Liver (tissue), 9 donors: Measurements from ENCODE around the gene DENR. TPM values are rescaled to one million over a fixed set of nuclear protein-coding genes. Genes with fewer than 3 reads are reported as not detected.

Source experiments
- DNase-seq: peaks from one replicate; pipeline ENCODE4 v3.0.0-alpha.2; 2017; ENCODE audit warnings: low spot score
- H3K27ac ChIP-seq, 2 donors: one replicate each; pipeline ENCODE4 v1.7.0; 2013; ENCODE audit warnings: inconsistent platforms in 2 of 2, low read length in 2 of 2, control low read depth in 1 of 2, low read depth in 1 of 2, mild to moderate bottlenecking in 1 of 2
- H3K27me3 ChIP-seq, 4 donors: one replicate each; pipeline versions ENCODE4 v1.6.1 to v1.7.0; 2013; ENCODE audit warnings: low read length in 3 of 4, inconsistent platforms in 1 of 4, mild to moderate bottlenecking in 1 of 4, moderate library complexity in 1 of 4; ENCODE audit not compliant: control insufficient read depth in 4 of 4, insufficient read depth in 4 of 4
- H3K36me3 ChIP-seq, 4 donors: one replicate each; pipeline versions ENCODE4 v1.6.1 to v1.7.0; 2013; ENCODE audit warnings: low read length in 3 of 4, mild to moderate bottlenecking in 3 of 4, low read depth in 1 of 4, moderate library complexity in 1 of 4; ENCODE audit not compliant: control insufficient read depth in 4 of 4, insufficient read depth in 3 of 4
- H3K4me1 ChIP-seq, 4 donors: one replicate each; pipeline versions ENCODE4 v1.6.1 to v1.7.0; 2013; ENCODE audit warnings: low read length in 3 of 4, mild to moderate bottlenecking in 3 of 4, moderate library complexity in 1 of 4; ENCODE audit not compliant: control insufficient read depth in 4 of 4, insufficient read depth in 4 of 4
- H3K4me3 ChIP-seq, 3 donors: one replicate each; pipeline versions ENCODE4 v1.6.1 to v1.7.0; 2013; ENCODE audit warnings: low read length in 3 of 3, control low read depth in 1 of 3, low read depth in 1 of 3, mild to moderate bottlenecking in 1 of 3
- H3K9ac ChIP-seq, 2 donors: one replicate each; pipeline ENCODE4 v1.7.0; 2013; ENCODE audit warnings: low read length in 2 of 2, mild to moderate bottlenecking in 2 of 2, moderate library complexity in 2 of 2, control low read depth in 1 of 2, low read depth in 1 of 2
- H3K9me3 ChIP-seq, 4 donors: one replicate each; pipeline versions ENCODE4 v1.6.1 to v1.7.0; 2013; ENCODE audit warnings: low read length in 3 of 4; ENCODE audit not compliant: control insufficient read depth in 4 of 4
- CTCF ChIP-seq: fragments of 150-350 bp; IDR thresholded peaks from 2 replicates; pipeline ENCODE4 v1.5.1; 2017; ENCODE audit warnings: improper control_type of control experiment, low read depth, low read length; ENCODE audit not compliant: missing input control
- FOXA1 ChIP-seq: IDR thresholded peaks from 2 replicates; pipeline ENCODE4 v1.6.1; 2016; ENCODE audit warnings: antibody characterized with exemption
- FOXA2 ChIP-seq: IDR thresholded peaks from 2 replicates; pipeline ENCODE4 v1.6.1; 2016; ENCODE audit warnings: antibody characterized with exemption
- HNF4A ChIP-seq, 2 donors: conservative IDR thresholded peaks; 2 replicates each; pipeline ENCODE4 v1.6.1; 2016; ENCODE audit warnings: antibody characterized with exemption in 2 of 2, mild to moderate bottlenecking in 2 of 2
- HNF4G ChIP-seq: IDR thresholded peaks from 2 replicates; pipeline ENCODE4 v1.6.1; 2016; ENCODE audit warnings: antibody characterized with exemption
- MAX ChIP-seq: IDR thresholded peaks from 2 replicates; pipeline ENCODE4 v1.6.1; 2016; ENCODE audit warnings: antibody characterized with exemption
- NR2F2 ChIP-seq: IDR thresholded peaks from 2 replicates; pipeline ENCODE4 v1.6.1; 2016; ENCODE audit warnings: antibody characterized with exemption
- RAD21 ChIP-seq, 2 donors: IDR thresholded peaks; 2 replicates each; pipeline ENCODE4 v1.6.1; 2016; ENCODE audit warnings: antibody characterized with exemption in 2 of 2, mild to moderate bottlenecking in 2 of 2
- REST ChIP-seq: IDR thresholded peaks from 2 replicates; pipeline ENCODE4 v1.6.1; 2016; ENCODE audit warnings: antibody characterized with exemption, mild to moderate bottlenecking
- RXRA ChIP-seq, 2 donors: IDR thresholded peaks; 2 replicates each; pipeline ENCODE4 v1.6.1; 2017 to 2018; ENCODE audit warnings: antibody characterized with exemption in 2 of 2, mild to moderate bottlenecking in 1 of 2
- SP1 ChIP-seq: IDR thresholded peaks from 2 replicates; pipeline ENCODE4 v1.6.1; 2018; ENCODE audit warnings: antibody characterized with exemption, mild to moderate bottlenecking
- TAF1 ChIP-seq: conservative IDR thresholded peaks from 2 replicates; pipeline ENCODE4 v1.6.1; 2016; ENCODE audit warnings: antibody characterized with exemption, mild to moderate bottlenecking
- YY1 ChIP-seq: IDR thresholded peaks from 2 replicates; pipeline ENCODE4 v1.6.1; 2016; ENCODE audit warnings: antibody characterized with exemption, mild to moderate bottlenecking
- ZBTB33 ChIP-seq: IDR thresholded peaks from 2 replicates; pipeline ENCODE4 v1.6.1; 2016; ENCODE audit warnings: antibody characterized with exemption
- WGBS: extraction: QIAGEN DNeasy Blood & Tissue Kit; methylation state at CpG from one replicate; pipeline ENCODE4 v1.1.7; 2013; 5-methylcytosine and 5-hydroxymethylcytosine counted together
- polyA plus RNA-seq, 2 donors: library from polyadenylated mRNA; stranded (reverse) in 1 of 2; unstranded in 1 of 2; fragments of 200-250 nt in 1 of 2; fragments of >200 nt in 1 of 2; fragmentation: Nextera tagmentation in 1 of 2; extraction: Ambion mirVana in 1 of 2; gene quantifications; one replicate each; pipeline versions ENCODE4 v1.2.1 to v1.2.3, GENCODE V29; 2013 to 2015
- total RNA-seq, 2 donors: library from RNA; depleted of rRNA; stranded (reverse); fragments of >200 nt; gene quantifications; one replicate each; pipeline ENCODE4 v1.2.3, GENCODE V29; 2014
- donor health status: healthy.
- donor health status: healthy.
- donor health status: healthy.
- donor health status: healthy.
- donor health status: healthy.

The DENR gene
- total and polyA plus RNA-seq, 4 donors = 10.9 to 17.7 (median 15.8) TPM

- no peak for DNase-seq
- 68% methylated on average over 5 of the region's 5 CpGs for WGBS
- H3K27ac ChIP-seq = no peak overlapping the region
- no peak for TF ChIP-seq FOXA2
- no peak for TF ChIP-seq MAX
- no peak for TF ChIP-seq HNF4G
- TF ChIP-seq CTCF = no peak
- TF ChIP-seq NR2F2 = no peak
- no peak for TF ChIP-seq TAF1
- no peak for TF ChIP-seq SP1
- no peak for TF ChIP-seq YY1
- TF ChIP-seq RXRA (IDR thresholded peaks at IDR 0.05) = no peak
- no peak for TF ChIP-seq HNF4A (conservative IDR thresholded peaks at IDR 0.05)
- no peaks in the 10 kb centered on the region for H3K9me3 ChIP-seq
- no peak overlapping the region for H3K4me3 ChIP-seq
- H3K27me3 ChIP-seq = no peaks in the 10 kb centered on the region
- H3K9ac ChIP-seq = no peak overlapping the region
- H3K4me1 ChIP-seq = peaks cover 0 to 3% (median 0%) of the 10 kb centered on the region in 4 donors
- H3K36me3 ChIP-seq = no peaks in the 10 kb centered on the region
Observed at GRCh38 chr12:122726080-122726558, 26.5 kb upstream of the DENR start.

GRCh38 chr12:122729583-122730214 lies 22.9 kb upstream of the DENR start:
- H3K27ac ChIP-seq = no peak overlapping the region
- no peak overlapping the region for H3K9ac ChIP-seq
- H3K4me1 ChIP-seq = no peaks in the 10 kb centered on the region
- H3K4me3 ChIP-seq = no peak overlapping the region
- WGBS = 93% methylated on average over 27 of the region's 27 CpGs
- H3K36me3 ChIP-seq = no peaks in the 10 kb centered on the region
- DNase-seq = no peak
- no peak for TF ChIP-seq RAD21 (IDR thresholded peaks at IDR 0.05)
- no peak for TF ChIP-seq HNF4G
- TF ChIP-seq REST = no peak
- no peak for TF ChIP-seq FOXA1
- TF ChIP-seq ZBTB33 = no peak
- TF ChIP-seq RXRA (IDR thresholded peaks at IDR 0.05) = no peak
- no peak for TF ChIP-seq TAF1
- no peaks in the 10 kb centered on the region for H3K27me3 ChIP-seq
- no peaks in the 10 kb centered on the region for H3K9me3 ChIP-seq
